Stimulated activated CD8-positive, alpha-beta memory T cell treated with anti-CD3 and anti-CD28 coated beads, Interleukin-7, amount 100 ng/mL, for 4 hours (primary cell): Measurements from ENCODE around the gene EHD2.
"Not testable (repeated sequence)": the region's sequence is repeated elsewhere in the genome, so short reads cannot be mapped to it uniquely, and the experiment has no call there.

ENCODE experiments used
- DNase-seq, 2 donors: peaks; one replicate each; pipeline ENCODE4 v3.0.0-alpha.2; 2020; ENCODE audit warnings: low read depth in 2 of 2

The EHD2 gene

GRCh38 chr19:47768604-47769003 is 55.4 kb downstream of the EHD2 start:
- DNase-seq, result no peak

GRCh38 chr19:47769534-47769933 is 56.3 kb downstream of the EHD2 start:
- no peak for DNase-seq

- not testable (repeated sequence) for DNase-seq
Measured at GRCh38 chr19:47771291-47771690, 58.1 kb downstream of the EHD2 start.

GRCh38 chr19:47776568-47776967 is 63.3 kb downstream of the EHD2 start:
- no peak for DNase-seq

GRCh38 chr19:47777245-47778048 is 64.2 kb downstream of the EHD2 start:
- not testable (repeated sequence) for DNase-seq

- peak; percentile 52 to 64 for DNase-seq
Measured at GRCh38 chr19:47778049-47778953, 65.1 kb downstream of the EHD2 start, which contains the start of gene SELENOW. TSS of gene SELENOW (plus strand) at chr19:47778703. CDS start at chr19:47778786, 83 bp downstream.

- DNase-seq, result no peak
Measured at GRCh38 chr19:47778954-47779351, 65.7 kb downstream of the EHD2 start.

- DNase-seq, result no peak
Measured at GRCh38 chr19:47779524-47780214, 66.4 kb downstream of the EHD2 start.

- no peak for DNase-seq
Measured at GRCh38 chr19:47780215-47780551, 67.0 kb downstream of the EHD2 start.

GRCh38 chr19:47781590-47782262 is 68.5 kb downstream of the EHD2 start:
- DNase-seq, result no peak

- no peak for DNase-seq
Measured at GRCh38 chr19:47786566-47786965, 73.3 kb downstream of the EHD2 start.

- DNase-seq, result not testable (repeated sequence)
Measured at GRCh38 chr19:47787307-47787706, 74.1 kb downstream of the EHD2 start.

GRCh38 chr19:47789811-47790210 is 76.6 kb downstream of the EHD2 start:
- not testable (repeated sequence) for DNase-seq

GRCh38 chr19:47790398-47790814 is 77.2 kb downstream of the EHD2 start:
- peak; percentile 63 to 64 for DNase-seq

GRCh38 chr19:47792616-47793015 is 79.4 kb downstream of the EHD2 start:
- no peak for DNase-seq
